Renal pelvis (tissue), 12 donors: ENCODE measurements around the gene AMELX. TPM values are rescaled to one million over a fixed set of nuclear protein-coding genes. Genes with fewer than 3 reads are reported as not detected.

Source experiments
- DNase-seq: peaks from one replicate; pipeline ENCODE4 v3.0.0-alpha.2; 2013
- long read RNA-seq, 16 experiments: transcript quantifications; one replicate each; lab custom pipeline, GENCODE V29; 2026
- polyA plus RNA-seq, 3 donors: library from polyadenylated mRNA; unstranded; fragments of 120-200 nt; gene quantifications; one replicate each; pipeline ENCODE4 v1.2.1, GENCODE V29; 2013; ENCODE audit not compliant: insufficient read length in 3 of 3

Gene AMELX
- polyA plus RNA-seq: not detected
- long read RNA-seq, donor 1: 0 reads
- long read RNA-seq, donor 2: 0 reads
- long read RNA-seq, donor 3: 0 reads
- long read RNA-seq, donor 4: 0 reads
- long read RNA-seq, donor 5: 0 reads
- long read RNA-seq, donor 6: 0 reads
- long read RNA-seq, donor 7: 0 reads
- long read RNA-seq, donor 8: 0 reads
- long read RNA-seq, donor 9: 0 reads
- long read RNA-seq, donor 10: 0 reads
- long read RNA-seq, donor 11: 0 reads
- long read RNA-seq, donor 12: 0 reads
- long read RNA-seq, donor 13: 0 reads
- long read RNA-seq, donor 14: 0 reads
- long read RNA-seq, donor 15: 0 reads
- long read RNA-seq, donor 16: 0 reads

GRCh38 chrX:11293113-11293512 is at the start of gene AMELX:
AMELX (plus strand) TSS chrX:11293413; CDS start chrX:11294789, 1,376 bp downstream.
- no peak for DNase-seq

GRCh38 chrX:11244636-11245035 is 48.6 kb upstream of the AMELX start:
- DNase-seq: no peak

GRCh38 chrX:11254417-11255109 is 38.6 kb upstream of the AMELX start:
- DNase-seq: no peak

GRCh38 chrX:11257290-11257689 is 35.9 kb upstream of the AMELX start:
- no peak for DNase-seq

- no peak for DNase-seq
These were observed 35.5 kb upstream of the AMELX start for GRCh38 chrX:11257711-11258110.

GRCh38 chrX:11259437-11259836 is 33.8 kb upstream of the AMELX start:
- no peak for DNase-seq

- no peak for DNase-seq
These were observed 32.0 kb upstream of the AMELX start for GRCh38 chrX:11261260-11261659.

- no peak for DNase-seq
These were observed 28.3 kb upstream of the AMELX start for GRCh38 chrX:11264925-11265324.

- no peak for DNase-seq
These were observed 27.9 kb upstream of the AMELX start for GRCh38 chrX:11265352-11265751.

- DNase-seq: no peak
These were observed 26.6 kb upstream of the AMELX start for GRCh38 chrX:11266573-11267003.

- DNase-seq: no peak
These were observed 25.8 kb upstream of the AMELX start for GRCh38 chrX:11267425-11267824.

GRCh38 chrX:11269006-11269405 is 24.2 kb upstream of the AMELX start:
- DNase-seq: no peak

- no peak for DNase-seq
These were observed 23.2 kb upstream of the AMELX start for GRCh38 chrX:11269996-11270395.

GRCh38 chrX:11272290-11272689 is 20.9 kb upstream of the AMELX start:
- DNase-seq: no peak

- no peak for DNase-seq
These were observed 20.4 kb upstream of the AMELX start for GRCh38 chrX:11272863-11273262.

- no peak for DNase-seq
These were observed 19.7 kb upstream of the AMELX start for GRCh38 chrX:11273544-11273943.

GRCh38 chrX:11282043-11282442 is 11.2 kb upstream of the AMELX start:
- DNase-seq: no peak

- DNase-seq: no peak
These were observed 7.6 kb upstream of the AMELX start for GRCh38 chrX:11285651-11286050.

- DNase-seq: no peak
These were observed 5.7 kb upstream of the AMELX start for GRCh38 chrX:11287505-11287904.

GRCh38 chrX:11290416-11291102 is 2.7 kb upstream of the AMELX start:
- DNase-seq: no peak

- no peak for DNase-seq
These were observed 2.8 kb downstream of the AMELX start for GRCh38 chrX:11296051-11296450.

- DNase-seq: no peak
These were observed 5.4 kb downstream of the AMELX start for GRCh38 chrX:11298600-11298999.

- no peak for DNase-seq
These were observed 11.6 kb downstream of the AMELX start for GRCh38 chrX:11304829-11305228.
